SK-N-SH treated with all-trans-retinoic acid at 6 μM for 48 hours (cell line): ENCODE measurements around the gene PCDHGB1.

Source experiments
- BACH2 ChIP-seq: fragments of 250-450 bp; sonication (Bioruptor Pico); IDR thresholded peaks from 2 replicates; pipeline ENCODE4 v1.9.0; 2021; ENCODE audit warnings: mild to moderate bottlenecking, borderline replicate concordance
- CREB5 ChIP-seq: fragments of 250-450 bp; sonication (Bioruptor Pico); IDR thresholded peaks from 2 replicates; pipeline ENCODE4 v1.5.1; 2020; ENCODE audit warnings: low read depth, mild to moderate bottlenecking, moderate library complexity
- CSRNP3 ChIP-seq: fragments of 250-450 bp; sonication (Bioruptor Pico); IDR thresholded peaks from 2 replicates; pipeline ENCODE4 v1.5.1; 2021; ENCODE audit warnings: mild to moderate bottlenecking, moderate library complexity
- PATZ1 ChIP-seq: fragments of 250-450 bp; sonication (Bioruptor Pico); IDR thresholded peaks from 2 replicates; pipeline ENCODE4 v1.8.0; 2020; ENCODE audit warnings: mild to moderate bottlenecking, moderate library complexity, borderline replicate concordance
- TOX ChIP-seq: fragments of 250-450 bp; sonication (Bioruptor Pico); IDR thresholded peaks from 2 replicates; pipeline ENCODE4 v1.8.0; 2021; ENCODE audit warnings: mild to moderate bottlenecking, moderate library complexity, borderline replicate concordance
- ZC3H10 ChIP-seq: fragments of 250-450 bp; sonication (Bioruptor Pico); IDR thresholded peaks from 2 replicates; pipeline ENCODE4 v1.5.1; 2021; ENCODE audit warnings: mild to moderate bottlenecking, moderate library complexity
- ZNF70 ChIP-seq: fragments of 450-650 bp; formaldehyde crosslinking; IDR thresholded peaks from 2 replicates; pipeline ENCODE4 v1.5.0; 2020; ENCODE audit warnings: mild to moderate bottlenecking, moderate library complexity

DNA sequence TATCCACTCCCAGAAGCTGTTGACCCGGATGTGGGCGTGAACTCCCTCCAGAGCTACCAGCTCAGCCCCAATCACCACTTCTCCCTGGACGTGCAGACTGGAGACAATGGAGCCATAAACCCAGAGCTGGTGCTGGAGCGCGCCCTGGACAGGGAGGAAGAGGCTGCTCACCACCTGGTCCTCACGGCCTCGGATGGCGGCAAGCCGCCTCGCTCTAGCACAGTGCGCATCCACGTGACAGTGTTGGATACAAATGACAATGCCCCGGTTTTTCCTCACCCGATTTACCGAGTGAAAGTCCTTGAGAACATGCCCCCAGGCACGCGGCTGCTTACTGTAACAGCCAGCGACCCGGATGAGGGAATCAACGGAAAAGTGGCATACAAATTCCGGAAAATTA is 43.4 kb downstream of the PCDHGB1 start:
- TF ChIP-seq CSRNP3 (CRISPR knock-in tag) (no peak), ZC3H10 (no peak), ZNF70 (CRISPR knock-in tag) (no peak), BACH2 (CRISPR knock-in tag) (no peak), CREB5 (no peak), PATZ1 (CRISPR knock-in tag) (no peak), TOX (CRISPR knock-in tag) (no peak)
